HT-29 (cell line): ENCODE results near the gene RAB4A. TPM values are rescaled to one million over a fixed set of nuclear protein-coding genes. Genes with fewer than 3 reads are reported as not detected.

Experiments used
- DNase-seq: peaks from one replicate; pipeline ENCODE4 v3.0.0-alpha.2; 2015; ENCODE audit warnings: low spot score
- total RNA-seq: library from RNA; depleted of rRNA; stranded (reverse); fragments of >200 nt; shearing (Covaris generic); gene quantifications from 2 replicates; pipeline ENCODE4 v1.2.3, GENCODE V29; 2014

Gene RAB4A
- total RNA-seq, 1 experiment from 2014 or later: 47.3 TPM

DNA sequence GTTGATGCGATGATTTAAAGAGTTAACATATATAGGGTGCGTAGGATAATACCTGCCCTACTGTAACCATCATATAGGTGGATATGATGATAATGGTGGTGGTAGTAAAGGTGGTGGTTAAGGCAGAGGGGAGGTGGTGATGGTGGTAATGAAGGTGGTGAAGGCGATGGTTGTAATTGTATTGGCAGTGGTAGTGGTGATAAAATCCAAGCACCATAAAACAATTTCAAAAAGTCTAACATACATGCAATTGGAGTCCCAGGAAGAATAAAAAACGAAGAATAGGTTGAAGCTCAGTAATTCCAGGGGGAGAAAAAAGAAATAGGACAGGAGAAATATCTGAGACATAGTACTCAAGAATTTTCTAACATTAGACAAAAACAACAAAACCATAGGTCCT lies 27.3 kb upstream of the RAB4A start:
- no peak for DNase-seq

DNA sequence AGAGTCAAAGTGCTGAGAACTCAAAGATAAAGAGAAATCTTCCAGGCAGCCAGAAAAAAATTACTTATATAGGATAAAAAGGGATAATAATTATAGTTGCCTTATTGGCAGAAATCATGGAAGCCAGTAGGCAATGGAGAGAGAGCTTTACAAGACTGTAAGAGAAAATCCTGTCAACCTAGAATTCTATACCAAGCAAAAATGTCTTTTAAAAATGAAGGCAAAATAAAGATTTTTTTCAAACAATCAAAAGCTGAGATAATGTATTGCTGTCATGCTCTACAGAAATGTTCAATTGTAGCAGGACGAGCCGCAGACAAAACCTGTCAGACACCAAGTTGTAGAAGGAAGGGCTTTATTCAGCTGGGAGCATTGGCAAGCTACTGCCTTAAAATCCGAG lies 26.8 kb upstream of the RAB4A start:
- DNase-seq: no peak

DNA sequence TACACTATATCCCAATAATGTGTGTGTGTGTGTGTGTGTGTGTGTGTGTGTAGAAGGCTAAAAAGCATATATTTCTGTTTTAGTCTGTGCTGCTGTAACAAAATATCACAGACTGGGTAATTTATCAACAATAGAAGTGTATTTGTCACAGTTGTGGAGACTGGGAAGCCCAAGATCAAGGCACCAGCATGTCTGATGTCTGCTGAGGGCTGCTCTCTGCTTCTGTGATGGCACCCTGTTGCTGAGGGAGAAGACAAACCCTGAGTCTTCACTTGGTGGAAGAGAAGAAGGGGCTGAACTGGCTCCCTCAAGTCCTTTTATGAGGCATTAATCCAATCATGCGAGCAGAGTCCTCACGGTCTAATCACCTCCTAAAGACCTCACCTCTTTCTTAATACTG lies 23.0 kb upstream of the RAB4A start:
- no peak for DNase-seq

DNA sequence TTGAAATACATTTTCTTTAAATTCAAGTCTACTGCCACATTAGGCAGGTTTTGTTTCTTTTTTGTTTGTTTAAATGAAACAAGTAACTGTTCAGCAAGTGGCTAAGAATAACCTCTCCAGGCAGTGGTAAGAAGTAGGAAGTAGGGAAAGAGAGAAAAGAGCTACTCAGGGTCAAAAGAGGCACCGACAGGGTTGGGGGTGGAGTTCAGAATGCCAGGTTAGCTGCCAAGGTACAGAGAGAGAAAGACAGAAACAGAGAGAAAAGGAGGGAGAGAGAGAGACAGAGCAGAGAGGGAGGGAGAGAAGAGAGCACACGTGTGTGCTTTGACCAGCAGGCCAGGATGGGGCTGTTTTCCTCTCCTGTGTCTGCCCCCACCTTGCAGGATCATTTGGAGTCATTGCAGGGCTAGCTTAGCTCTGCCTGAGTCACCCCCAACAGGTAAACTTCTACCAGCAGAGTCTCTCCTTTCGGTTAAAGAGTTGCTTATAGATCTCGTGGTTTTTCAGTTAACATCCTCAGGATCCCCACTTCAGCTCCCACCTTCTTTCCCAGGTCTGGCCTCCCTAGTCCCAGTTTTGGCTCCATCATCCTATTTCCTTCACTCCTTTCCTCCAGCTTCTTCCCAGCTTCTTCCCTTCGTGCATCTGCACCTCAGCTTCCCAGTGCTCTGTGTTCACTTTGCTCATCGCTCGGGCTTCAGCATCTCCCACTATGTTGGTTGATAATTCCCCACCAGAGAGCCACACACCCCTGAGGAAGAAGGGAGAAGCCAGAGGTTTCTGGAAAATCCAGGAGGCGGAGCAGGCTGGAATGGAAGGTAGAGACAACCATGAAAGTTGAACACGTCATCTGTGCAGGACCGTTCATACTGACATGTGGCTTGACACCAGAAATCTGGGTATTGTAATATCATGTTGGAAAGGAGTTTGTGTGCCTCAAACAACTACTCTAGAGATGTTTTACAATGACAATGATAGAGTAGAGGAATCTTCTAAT lies 21.8 kb upstream of the RAB4A start:
- peak; percentile 31 for DNase-seq

DNA sequence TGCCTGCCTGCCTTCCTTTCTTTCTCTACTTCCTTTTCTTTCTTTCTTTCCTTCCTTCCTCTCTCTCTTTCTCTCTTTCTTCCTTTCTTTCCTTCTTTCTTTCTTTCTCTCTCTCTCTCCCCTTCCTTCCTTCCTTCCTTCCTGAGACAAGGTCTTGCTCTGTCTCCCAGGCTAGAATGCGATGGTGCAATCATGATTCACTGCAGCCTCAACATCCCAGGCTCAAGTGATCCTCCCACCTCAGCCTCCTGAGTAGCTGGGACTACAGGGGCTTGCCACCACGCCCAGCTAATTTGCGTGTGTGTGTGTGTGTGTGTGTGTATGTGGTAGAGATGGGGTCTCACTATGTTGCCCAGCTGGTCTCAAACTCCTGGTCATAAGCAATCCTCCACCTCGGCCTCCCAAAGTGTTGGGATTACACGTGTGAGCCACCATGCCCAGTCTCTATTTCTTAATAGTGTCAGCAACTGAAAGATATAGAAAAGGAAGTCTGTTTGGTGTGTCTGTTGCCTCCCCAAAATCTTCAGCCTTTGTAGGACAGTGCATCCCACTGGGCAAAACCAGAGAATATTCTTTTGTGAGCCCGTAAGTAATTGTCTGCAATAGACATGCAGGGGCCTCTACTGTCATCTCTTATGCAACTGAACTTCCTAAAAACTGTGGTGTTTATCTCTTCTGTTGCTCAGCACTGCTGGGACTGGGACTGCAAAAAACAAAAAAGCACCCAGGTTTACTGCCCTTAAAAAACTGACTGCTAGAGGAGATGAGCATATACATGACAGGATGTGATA lies 20.9 kb upstream of the RAB4A start:
- DNase-seq: no peak

DNA sequence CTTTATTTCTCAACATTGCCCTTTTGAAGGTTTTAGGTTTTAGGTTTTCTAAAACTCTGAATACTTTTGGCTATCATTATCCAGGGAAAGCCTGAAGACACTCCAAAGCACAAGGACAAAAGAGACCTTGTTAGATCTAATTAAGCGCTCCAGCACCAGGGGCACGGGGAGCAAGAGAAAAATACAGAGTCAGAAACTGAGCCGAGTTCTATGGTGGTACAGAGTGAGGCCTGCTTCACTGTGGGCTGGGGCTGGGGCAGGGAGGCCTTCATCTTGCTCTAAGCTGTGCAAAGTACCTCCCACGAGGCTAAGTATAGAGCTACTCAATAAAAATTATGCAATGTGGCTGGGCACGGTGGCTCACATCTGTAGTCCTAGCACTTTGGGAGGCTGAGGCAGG lies 19.7 kb upstream of the RAB4A start:
- no peak for DNase-seq

DNA sequence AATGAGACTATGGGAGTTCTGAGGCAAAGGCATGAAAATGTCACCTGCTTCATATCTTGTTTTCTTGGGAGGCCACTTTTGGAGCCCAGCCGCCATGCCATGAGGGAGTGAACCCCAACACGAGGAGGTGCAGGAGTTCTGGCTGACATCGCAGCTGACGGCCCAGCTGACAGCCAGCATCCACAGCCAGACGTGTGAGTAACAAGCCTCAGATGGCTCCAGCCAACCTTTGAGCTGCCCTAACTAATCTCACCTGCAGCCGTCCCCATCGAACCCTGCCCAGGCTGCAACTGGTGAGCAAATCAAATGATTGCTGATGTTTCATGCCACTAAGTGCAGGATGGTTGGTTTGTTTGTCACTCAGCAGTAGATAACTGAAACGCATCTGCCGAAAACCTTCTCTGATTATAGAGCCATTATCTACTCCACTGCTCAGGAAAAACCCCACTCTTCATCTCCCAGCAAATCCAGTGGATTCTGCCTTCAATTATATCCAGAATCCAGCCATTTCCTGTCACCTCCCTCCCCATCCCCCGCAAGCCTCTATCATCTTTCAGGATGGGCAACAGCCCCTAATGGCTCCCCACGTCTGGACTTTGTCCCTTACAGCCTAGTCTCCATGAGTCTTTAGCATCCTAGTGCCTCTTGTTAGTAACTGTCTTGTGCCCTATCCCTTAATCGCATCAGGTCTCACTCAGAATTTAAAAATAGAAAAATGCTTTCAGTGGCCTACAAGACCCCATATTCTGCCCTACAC lies 18.5 kb upstream of the RAB4A start:
- DNase-seq: no peak

DNA sequence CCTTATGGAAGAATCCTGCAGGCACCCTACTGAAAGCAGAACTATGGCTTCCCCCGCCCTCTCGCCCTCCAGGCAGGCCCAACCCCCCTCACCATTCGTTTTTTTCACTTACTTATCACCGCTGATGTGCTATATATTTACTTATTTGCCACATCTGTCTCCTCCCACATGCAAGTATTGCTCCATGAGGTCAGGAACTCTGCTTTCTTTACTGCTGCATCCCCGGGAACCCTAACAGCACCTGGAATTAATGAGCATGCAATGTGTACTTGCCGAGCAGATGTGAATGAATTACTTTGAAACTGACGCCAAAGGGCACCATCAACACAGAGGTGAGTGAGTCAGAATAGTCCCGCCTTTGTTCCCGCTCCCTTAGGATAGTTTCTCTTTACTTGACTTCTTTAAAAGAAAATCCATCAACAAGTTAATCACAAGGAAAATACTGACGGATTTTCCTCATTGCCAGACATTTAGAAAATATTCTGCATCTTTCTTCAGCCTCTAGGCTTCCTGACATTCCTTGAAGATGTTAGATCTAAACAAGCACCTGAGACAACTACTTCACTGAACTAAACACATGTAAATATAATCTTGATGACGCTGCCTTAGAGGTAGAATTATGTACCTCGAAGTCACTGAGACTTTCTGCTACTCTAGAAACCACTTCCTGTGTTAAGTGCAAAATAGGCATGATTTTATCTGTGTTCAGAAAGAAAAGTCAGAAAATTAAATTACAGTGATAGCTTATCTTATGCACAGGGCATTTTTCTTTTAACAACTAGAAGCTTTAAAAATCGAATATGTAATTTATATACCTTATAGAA lies 17.5 kb upstream of the RAB4A start:
- DNase-seq: peak; percentile 92

DNA sequence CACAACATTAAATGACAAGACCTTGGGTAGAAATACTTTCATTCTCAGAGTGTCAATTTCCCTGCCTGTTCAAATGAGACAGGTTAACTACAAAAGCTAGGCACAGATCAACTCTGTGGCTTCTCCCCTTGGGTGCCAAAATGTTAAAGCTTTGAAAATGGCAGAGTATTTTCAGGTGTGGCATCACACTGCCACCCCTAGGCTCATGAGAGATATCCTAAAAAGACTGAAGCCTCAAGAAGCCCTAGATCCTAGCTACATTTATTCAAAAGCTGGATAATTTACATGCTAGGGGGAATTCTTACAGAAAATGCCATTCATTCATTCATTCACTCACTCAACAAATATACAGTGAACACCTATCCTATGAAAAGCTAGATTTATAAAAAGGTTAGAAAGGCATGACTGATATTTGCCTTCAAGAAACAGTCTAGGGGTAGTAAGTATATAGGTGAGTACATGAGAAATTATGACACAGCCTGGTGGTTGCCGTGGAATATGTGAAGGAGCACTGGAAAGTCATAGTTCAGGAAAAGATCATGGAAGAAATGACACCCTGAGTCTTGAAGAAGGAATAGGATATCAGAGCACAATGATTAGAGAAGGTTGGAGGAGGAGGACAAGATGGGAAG lies 15.9 kb upstream of the RAB4A start:
- peak; percentile 74 for DNase-seq

DNA sequence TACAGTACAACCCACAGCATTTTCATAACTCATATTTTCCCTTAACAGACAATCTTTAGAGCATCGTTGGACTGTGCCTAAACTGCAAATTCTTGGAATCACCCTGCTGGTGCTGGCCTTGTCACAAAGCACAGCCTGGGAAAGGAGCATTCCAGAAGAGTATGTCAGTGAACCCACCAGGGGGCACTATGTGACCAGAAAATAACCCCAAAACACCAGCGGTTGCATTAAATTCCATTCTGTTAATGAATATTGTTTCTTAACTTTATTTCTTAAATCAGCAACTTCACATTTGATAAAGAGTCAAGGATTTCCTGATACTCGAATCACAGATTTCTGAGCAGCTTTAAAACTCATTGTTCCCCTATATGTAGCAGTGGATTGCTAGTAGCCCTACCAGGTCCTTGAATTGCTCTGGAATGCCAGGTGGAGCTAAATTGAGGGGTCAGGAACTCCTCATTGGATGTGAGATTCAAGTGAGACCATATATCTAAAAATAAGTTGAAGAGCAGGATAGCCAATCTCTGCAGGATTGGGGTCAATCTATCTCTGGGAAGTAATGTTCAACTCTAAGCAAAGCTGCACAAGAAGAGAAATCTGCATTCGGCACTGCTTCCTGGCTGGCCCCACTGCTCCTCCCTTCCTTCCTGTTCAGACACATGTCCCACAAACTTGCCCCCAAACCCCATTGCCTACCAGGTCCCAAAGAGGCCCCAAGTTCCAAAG lies 12.7 kb upstream of the RAB4A start:
- peak; percentile 90 for DNase-seq

DNA sequence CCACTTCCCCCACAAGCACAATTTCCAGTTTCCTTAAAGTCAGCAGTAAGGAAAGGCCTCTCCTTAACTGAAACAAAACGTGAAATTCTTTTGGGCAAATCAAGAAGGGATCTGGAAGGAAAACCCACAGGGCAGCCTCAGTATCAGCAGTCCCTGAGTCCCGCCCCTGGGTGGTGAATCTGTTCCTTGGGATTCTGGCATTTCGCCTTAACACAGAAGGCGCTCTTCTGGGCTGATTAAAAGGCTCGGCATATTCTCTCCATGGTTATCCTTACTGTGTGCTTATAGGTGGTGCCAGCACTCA lies 12.2 kb upstream of the RAB4A start:
- DNase-seq: peak; percentile 78

DNA sequence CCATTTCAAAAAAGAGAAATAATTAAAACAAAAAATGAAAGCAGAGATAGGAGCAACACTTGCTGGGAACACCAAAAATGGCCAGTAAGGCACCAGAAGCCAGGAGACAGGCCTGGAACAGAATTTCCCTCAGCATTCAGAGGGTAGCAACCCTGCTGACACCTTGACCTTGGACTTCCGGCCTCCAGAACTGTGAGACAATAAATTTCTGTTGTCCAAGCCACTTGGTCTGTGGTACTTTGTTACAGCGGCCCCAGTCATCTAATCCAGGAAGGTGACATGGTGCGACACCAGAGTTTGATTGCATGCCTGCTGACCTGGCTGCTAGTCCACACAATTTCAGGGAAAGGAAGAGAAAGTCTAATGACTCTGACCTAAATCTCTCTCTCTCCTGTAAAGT lies 10.6 kb upstream of the RAB4A start:
- DNase-seq: no peak

DNA sequence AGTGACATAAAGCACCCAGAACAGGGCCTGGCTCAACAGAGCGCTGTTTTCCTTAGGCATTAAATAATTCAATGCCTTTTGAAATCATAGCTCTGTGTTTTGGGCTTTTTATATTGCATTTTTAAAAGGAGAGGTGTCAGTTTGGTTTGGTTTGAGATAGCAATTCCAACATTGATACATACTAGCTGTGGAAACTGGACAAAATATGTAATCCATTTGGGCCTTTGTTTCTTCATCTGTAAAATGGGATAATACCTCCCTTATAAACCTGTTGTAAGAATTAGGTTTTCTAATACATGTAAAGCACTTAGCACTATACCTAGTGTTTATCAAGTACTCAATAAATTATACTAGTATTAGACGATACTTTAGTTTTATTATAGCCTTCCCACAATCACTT lies 8.7 kb upstream of the RAB4A start:
- no peak for DNase-seq

DNA sequence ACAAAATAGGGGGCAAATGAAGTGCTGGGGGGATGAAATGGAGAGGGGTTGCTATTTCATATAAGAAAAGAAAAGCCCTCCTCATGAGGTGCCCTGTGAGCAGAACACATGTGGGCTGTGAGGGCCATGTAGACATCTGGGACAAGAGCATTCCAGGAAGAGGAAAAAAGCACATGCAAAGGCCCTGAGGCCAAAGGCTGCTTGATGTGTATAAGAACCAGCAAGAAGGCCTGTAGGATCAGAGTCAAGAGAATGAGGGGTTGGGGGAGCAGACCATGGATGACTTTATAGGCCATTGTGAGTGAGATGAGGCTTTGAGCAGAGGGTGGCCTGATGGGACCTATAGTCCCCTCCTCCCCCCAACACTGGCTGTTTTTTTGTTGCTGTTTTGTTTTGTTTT lies 7.7 kb upstream of the RAB4A start:
- DNase-seq: no peak

DNA sequence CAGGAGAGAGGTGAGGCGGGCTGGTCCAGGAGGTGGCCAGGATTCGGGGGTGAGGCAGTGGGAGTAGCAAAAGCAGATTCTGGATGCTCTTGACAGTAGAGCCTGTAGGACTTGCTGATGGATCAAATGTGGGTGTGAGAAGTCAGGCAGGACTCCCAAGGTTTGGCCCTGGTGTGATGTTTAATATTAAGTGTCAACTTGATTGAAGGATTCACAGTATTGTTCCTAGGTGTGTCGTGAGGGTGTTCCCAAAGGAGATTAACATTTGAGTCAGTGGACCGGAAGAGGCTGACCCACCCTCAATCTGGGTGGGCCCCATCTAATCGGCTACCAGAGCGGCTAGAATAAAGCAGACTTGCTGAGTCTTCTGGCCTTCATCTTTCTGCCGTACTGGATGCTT lies 6.8 kb upstream of the RAB4A start:
- DNase-seq: no peak

DNA sequence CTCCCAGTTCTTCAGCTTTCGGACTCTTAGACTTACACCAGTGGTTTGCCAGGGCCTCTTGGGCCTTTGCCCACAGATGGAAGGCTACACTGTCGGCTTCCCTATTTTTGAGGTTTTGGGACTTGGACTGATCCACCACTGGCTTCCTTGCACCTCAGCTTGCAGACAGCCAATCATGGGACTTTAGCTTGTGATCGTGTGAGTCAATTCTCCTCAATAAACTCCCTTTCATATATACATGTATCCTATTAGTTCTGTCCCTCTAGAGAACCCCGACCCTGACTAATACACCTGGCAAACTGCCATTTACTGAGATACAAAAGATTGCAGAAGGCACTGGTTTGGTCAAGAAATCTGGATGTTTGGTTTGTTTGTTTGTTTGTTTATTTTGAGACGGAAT lies 6.4 kb upstream of the RAB4A start:
- no peak for DNase-seq

DNA sequence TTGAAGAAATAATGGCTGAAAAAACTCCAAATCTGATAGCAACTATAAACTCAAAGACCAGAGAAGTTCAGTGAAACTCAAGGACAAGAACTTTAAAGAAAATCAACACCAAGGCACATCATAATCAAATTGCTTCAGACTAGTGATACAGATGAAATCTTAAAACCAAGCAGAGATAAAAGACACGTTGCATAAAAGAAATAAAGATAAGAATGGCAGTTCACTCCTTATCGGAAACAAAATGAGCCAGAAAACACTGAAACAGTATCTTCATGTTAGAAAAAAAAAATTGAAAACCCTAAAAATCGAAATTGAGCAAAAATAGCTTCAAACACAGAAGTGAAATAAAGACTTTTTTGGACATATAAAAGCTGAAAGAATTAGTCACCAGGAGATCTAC lies 4.6 kb upstream of the RAB4A start:
- DNase-seq: no peak

DNA sequence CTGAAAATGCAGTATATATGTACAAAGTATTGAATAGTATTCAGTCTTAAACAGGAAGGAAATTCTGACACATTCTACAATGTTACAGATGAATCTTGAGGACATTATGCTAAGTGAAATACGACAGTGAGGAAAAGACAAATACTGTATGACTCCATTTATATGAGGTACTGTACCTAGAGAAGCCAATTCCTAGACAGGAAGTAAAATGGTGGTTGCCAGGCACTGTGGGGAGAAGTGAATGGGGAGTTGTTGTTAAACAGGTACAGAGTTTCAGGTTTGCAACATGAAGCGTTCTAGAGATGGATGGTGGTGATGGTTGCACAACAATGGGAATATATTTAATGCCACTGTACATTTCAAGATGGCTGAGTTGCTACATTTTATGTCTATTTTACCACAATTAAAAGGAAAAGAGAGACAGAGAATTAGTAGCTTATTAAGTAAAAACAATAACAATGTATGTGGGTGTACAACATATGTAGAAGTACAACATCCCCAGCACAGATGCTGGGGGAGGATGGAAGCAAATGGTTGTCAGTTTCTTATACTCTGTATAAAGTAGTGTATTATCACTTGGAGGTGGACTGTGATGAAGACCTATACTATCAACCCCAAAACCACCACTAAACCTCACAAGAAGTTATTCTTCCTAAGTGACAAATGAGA lies 3.9 kb upstream of the RAB4A start:
- DNase-seq: no peak

DNA sequence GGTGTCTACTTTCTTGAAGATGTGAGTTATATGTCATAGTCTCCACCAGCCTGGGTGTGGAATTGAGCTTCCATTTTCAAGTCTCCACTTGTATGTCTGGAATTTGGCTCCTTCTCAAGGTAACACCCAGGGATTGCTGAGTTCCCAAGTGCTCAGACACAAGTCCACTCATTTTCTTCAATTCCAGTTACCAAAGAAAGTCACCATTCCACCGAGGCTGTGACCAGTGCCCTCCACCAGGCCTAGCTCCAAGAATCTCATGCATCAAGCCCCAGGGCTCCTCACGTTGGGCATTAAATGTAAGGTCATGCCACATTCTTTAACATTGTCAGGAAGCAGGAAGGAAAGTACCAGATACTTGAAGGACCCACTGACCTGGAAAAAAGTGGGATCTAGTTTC lies 2.4 kb upstream of the RAB4A start:
- DNase-seq: no peak
